Neural cell (in vitro differentiated cells): ENCODE data around the gene SNTG2. TPM values are rescaled to one million over a fixed set of nuclear protein-coding genes. Genes with fewer than 3 reads are reported as not detected.
"Not testable (repeated sequence)": the region's sequence is repeated elsewhere in the genome, so short reads cannot be mapped to it uniquely, and the experiment has no call there.

Source experiments
- H2AFZ ChIP-seq: fragments of 200-600, 300-800 bp; sonication (generic), shearing (Covaris generic); 2 replicates; pipeline ENCODE4 v1.6.0; 2014; ENCODE audit warnings: low read depth, mild to moderate bottlenecking, antibody characterized with exemption, low read length, moderate library complexity
- H3F3A ChIP-seq: fragments of 200-600 bp; shearing (Covaris generic); 2 replicates; pipeline ENCODE4 v1.6.1; 2016; ENCODE audit warnings: mild to moderate bottlenecking, moderate library complexity, mixed read lengths, antibody characterized with exemption, low read length; ENCODE audit not compliant: insufficient read depth, poor library complexity, severe bottlenecking
- H3K27ac ChIP-seq: fragments of 200-600, 300-800 bp; sonication (generic), shearing (Covaris generic); 2 replicates; pipeline ENCODE4 v1.5.1; 2014; ENCODE audit warnings: mild to moderate bottlenecking, low read length, moderate library complexity
- H3K27me3 ChIP-seq: fragments of 300-800, 200-600 bp; sonication (generic), shearing (Covaris generic); 2 replicates; pipeline ENCODE4 v1.6.0; 2014; ENCODE audit warnings: mild to moderate bottlenecking, low read depth, low read length, moderate library complexity; ENCODE audit not compliant: insufficient read depth
- H3K36me3 ChIP-seq: fragments of 300-800, 200-600 bp; sonication (generic), shearing (Covaris generic); 2 replicates; pipeline ENCODE4 v1.5.1; 2014; ENCODE audit warnings: mild to moderate bottlenecking, antibody characterized with exemption, low read length, moderate library complexity; ENCODE audit not compliant: insufficient read depth
- H3K4me2 ChIP-seq: fragments of 300-800, 200-600 bp; sonication (generic), shearing (Covaris generic); 2 replicates; pipeline ENCODE4 v1.6.0; 2014; ENCODE audit warnings: mild to moderate bottlenecking, low read length
- H3K4me3 ChIP-seq: fragments of 300-800, 200-600 bp; sonication (generic), shearing (Covaris generic); 2 replicates; pipeline ENCODE4 v1.5.1; 2014; ENCODE audit warnings: mild to moderate bottlenecking, low read length, moderate library complexity
- H3K79me2 ChIP-seq: fragments of 200-600 bp; shearing (Covaris generic); replicated peaks from 2 replicates; pipeline ENCODE4 v1.6.0; 2014; ENCODE audit warnings: mild to moderate bottlenecking, low read length, moderate library complexity; ENCODE audit not compliant: insufficient read depth
- H3K9ac ChIP-seq: fragments of 300-800, 200-600 bp; sonication (generic), shearing (Covaris generic); 2 replicates; pipeline ENCODE4 v1.6.1; 2016; ENCODE audit warnings: mild to moderate bottlenecking, low read length, mixed read lengths
- H3K9me2 ChIP-seq: fragments of 200-600 bp; shearing (Covaris generic); 2 replicates; pipeline ENCODE4 v1.6.1; 2016; ENCODE audit warnings: mild to moderate bottlenecking, low read length, mixed read lengths; ENCODE audit not compliant: insufficient read depth
- H3K9me3 ChIP-seq: fragments of 200-600, 300-800 bp; sonication (generic), shearing (Covaris generic); 2 replicates; pipeline ENCODE4 v1.6.1; 2016; ENCODE audit warnings: mild to moderate bottlenecking, mixed run types, low read length, moderate library complexity, mixed read lengths
- H4K20me1 ChIP-seq: fragments of 200-600 bp; shearing (Covaris generic); 2 replicates; pipeline ENCODE4 v1.6.1; 2016; ENCODE audit warnings: mild to moderate bottlenecking, mixed run types; ENCODE audit not compliant: insufficient read depth
- CTCF ChIP-seq: fragments of 450-650 bp; IDR thresholded peaks from 2 replicates; pipeline ENCODE4 v1.5.1; 2014; ENCODE audit warnings: antibody characterized with exemption, mild to moderate bottlenecking, moderate library complexity; ENCODE audit not compliant: poor library complexity, severe bottlenecking
- EP300 ChIP-seq: fragments of 450-650 bp; conservative IDR thresholded peaks from 2 replicates; pipeline ENCODE4 v1.6.1; 2014; ENCODE audit warnings: antibody characterized with exemption, mild to moderate bottlenecking, moderate library complexity; ENCODE audit not compliant: poor library complexity, severe bottlenecking
- EZH2 ChIP-seq: fragments of 200-600, 300-800 bp; shearing (Covaris generic), sonication (generic); IDR thresholded peaks from 2 replicates; pipeline ENCODE4 v1.6.1; 2014; ENCODE audit warnings: antibody characterized with exemption, low read length, borderline replicate concordance, mild to moderate bottlenecking; ENCODE audit not compliant: insufficient read depth, poor library complexity, severe bottlenecking
- MXI1 ChIP-seq: fragments of 450-650 bp; conservative IDR thresholded peaks from 2 replicates; pipeline ENCODE4 v1.6.1; 2014; ENCODE audit warnings: antibody characterized with exemption, mild to moderate bottlenecking; ENCODE audit not compliant: poor library complexity, severe bottlenecking
- POLR2AphosphoS5 ChIP-seq: IDR thresholded peaks from 2 replicates; pipeline ENCODE4 v1.6.1; 2012
- RAD21 ChIP-seq: fragments of 450-650 bp; conservative IDR thresholded peaks from 2 replicates; pipeline ENCODE4 v1.6.1; 2014; ENCODE audit warnings: antibody characterized with exemption, mild to moderate bottlenecking, moderate library complexity
- REST ChIP-seq: IDR thresholded peaks from 2 replicates; pipeline ENCODE4 v1.6.1; 2012; ENCODE audit warnings: borderline replicate concordance
- SMC3 ChIP-seq: fragments of 450-650 bp; conservative IDR thresholded peaks from 2 replicates; pipeline ENCODE4 v1.6.1; 2014; ENCODE audit warnings: antibody characterized with exemption, mild to moderate bottlenecking, moderate library complexity; ENCODE audit not compliant: poor library complexity
- TAF1 ChIP-seq: IDR thresholded peaks from 2 replicates; pipeline ENCODE4 v1.6.1; 2012; ENCODE audit warnings: low read depth
- polyA plus RNA-seq: library from polyadenylated mRNA; depleted of rRNA; stranded (reverse); fragments of >200 nt; gene quantifications from 2 replicates; pipeline ENCODE4 v1.2.3, GENCODE V29; 2014

Gene SNTG2
- polyA plus RNA-seq, 1 donor from 2014 or later, result not detected

DNA sequence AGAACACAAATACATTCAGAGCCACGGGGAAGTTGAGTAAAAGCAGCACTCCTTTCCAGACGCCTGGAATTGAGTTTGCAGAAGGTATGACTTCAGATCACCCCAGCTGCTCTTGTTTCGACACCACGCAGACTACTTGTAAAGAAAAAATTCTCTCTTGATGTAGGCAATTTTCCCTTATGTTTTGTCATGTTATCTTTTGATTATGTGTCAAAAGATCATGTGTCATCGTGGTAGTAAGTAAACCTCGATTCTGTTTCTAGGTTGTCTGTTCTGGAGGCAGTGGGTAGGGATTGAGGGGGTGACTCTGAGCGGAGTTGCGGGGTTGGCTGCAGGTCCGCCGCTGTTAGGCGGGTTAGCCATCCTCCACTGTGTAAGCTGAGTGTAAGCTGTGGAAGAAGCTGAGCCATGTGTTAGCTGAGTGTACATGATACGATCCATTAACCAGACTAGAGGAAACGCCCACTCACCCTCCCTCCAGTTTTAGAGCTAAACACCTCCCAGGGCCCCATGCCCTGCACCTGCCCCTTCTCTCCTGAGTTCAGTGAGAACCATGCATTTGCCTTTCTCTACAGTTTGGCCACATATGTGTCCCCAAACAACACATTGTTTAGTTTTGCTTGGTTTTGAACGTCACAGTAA, 181.8 kb downstream of the SNTG2 start:
- Histone ChIP-seq H3K27ac (no peak overlapping the region), H3K9me2 (no peaks in the 10 kb centered on the region), H3K27me3 (no peaks in the 10 kb centered on the region), H3K9ac (no peak overlapping the region), H4K20me1 (no peaks in the 10 kb centered on the region), H3K79me2 (no peaks in the 10 kb centered on the region), H2AFZ (no peak overlapping the region), H3F3A (no peaks in the 10 kb centered on the region), H3K4me3 (no peak overlapping the region), H3K4me2 (no peak overlapping the region), H3K9me3 (no peaks in the 10 kb centered on the region), H3K36me3 (no peaks in the 10 kb centered on the region)
- TF ChIP-seq MXI1, result peak; percentile 15
- peak; percentile 57 for TF ChIP-seq POLR2AphosphoS5
- no peak for TF ChIP-seq CTCF
- TF ChIP-seq EP300, result peak; percentile 70

DNA sequence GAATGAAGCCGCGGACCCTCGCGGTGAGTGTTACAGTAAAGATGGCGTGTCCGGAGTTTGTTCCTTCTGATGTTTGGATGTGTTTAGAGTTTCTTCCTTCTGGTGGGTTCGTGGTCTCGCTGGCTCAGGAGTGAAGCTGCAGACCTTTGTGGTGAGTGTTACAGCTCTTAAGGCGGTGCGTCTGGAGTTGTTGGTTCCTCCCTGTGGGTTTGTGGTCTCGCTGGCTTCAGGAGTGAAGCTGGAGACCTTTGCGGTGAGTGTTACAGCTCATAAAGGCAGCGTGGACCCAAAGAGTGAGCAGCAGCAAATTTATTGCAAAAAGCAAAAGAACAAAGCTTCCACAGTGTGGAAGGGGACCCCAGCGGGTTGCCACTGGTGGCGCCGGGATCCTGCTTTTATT, 183.2 kb downstream of the SNTG2 start:
- not testable (repeated sequence) for H3K27me3 ChIP-seq, H3K9me2 ChIP-seq, H3K4me2 ChIP-seq, H3K36me3 ChIP-seq, H2AFZ ChIP-seq, H3K27ac ChIP-seq, H3K9ac ChIP-seq, H3K79me2 ChIP-seq, H3F3A ChIP-seq, H3K4me3 ChIP-seq, H3K9me3 ChIP-seq, H4K20me1 ChIP-seq

DNA sequence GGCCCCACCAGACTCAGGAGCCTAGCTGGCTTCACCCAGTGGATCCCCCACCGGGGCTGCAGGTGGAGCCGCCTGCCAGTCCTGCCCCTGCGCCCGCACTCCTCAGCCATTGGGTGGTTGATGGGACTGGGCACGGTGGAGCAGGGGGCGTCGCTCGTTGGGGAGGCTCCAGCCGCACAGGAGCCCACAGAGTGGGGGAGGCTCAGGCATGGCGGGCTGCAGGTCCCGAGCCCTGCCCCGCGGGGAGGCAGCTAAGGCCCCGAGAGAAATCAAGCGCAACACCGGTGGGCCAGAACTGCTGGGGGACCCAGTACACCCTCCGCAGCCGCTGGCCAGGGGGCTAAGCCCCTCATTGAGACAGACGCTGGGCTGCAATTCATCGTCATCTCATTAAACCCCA, 184.0 kb downstream of the SNTG2 start:
- no peak overlapping the region for H3K9ac ChIP-seq
- no peaks in the 10 kb centered on the region for H3K9me3 ChIP-seq
- no peak overlapping the region for H3K27ac ChIP-seq
- H3F3A ChIP-seq, result no peaks in the 10 kb centered on the region
- no peak overlapping the region for H2AFZ ChIP-seq
- H3K27me3 ChIP-seq, result no peaks in the 10 kb centered on the region
- H4K20me1 ChIP-seq, result no peaks in the 10 kb centered on the region
- H3K36me3 ChIP-seq, result no peaks in the 10 kb centered on the region
- H3K9me2 ChIP-seq, result no peaks in the 10 kb centered on the region
- TF ChIP-seq TAF1 (no peak), EP300 (no peak), MXI1 (no peak), POLR2AphosphoS5 (no peak), REST (no peak), SMC3 (no peak), CTCF (no peak), RAD21 (no peak), EZH2 (no peak)
- H3K4me2 ChIP-seq, result no peak overlapping the region
- no peak overlapping the region for H3K4me3 ChIP-seq
- H3K79me2 ChIP-seq, result no peaks in the 10 kb centered on the region
